Ishikawa (cell line): ENCODE data around the gene GRK1.

Source experiments
- CEBPB ChIP-seq: IDR thresholded peaks from 2 replicates; pipeline ENCODE4 v1.6.1; 2012
- CREB1 ChIP-seq: IDR thresholded peaks from 2 replicates; pipeline ENCODE4 v1.6.1; 2012; ENCODE audit warnings: low read depth
- EGR1 ChIP-seq: IDR thresholded peaks from 2 replicates; pipeline ENCODE4 v1.6.1; 2012
- EP300 ChIP-seq: IDR thresholded peaks from 2 replicates; pipeline ENCODE4 v1.6.1; 2012; ENCODE audit warnings: borderline replicate concordance
- FOXM1 ChIP-seq: IDR thresholded peaks from 2 replicates; pipeline ENCODE4 v1.6.1; 2012; ENCODE audit warnings: low read depth, borderline replicate concordance
- MAX ChIP-seq: IDR thresholded peaks from 2 replicates; pipeline ENCODE4 v1.6.1; 2012
- NFIC ChIP-seq: IDR thresholded peaks from 2 replicates; pipeline ENCODE4 v1.6.1; 2012
- RAD21 ChIP-seq: IDR thresholded peaks from 2 replicates; pipeline ENCODE4 v1.6.1; 2012; ENCODE audit warnings: low read depth
- REST ChIP-seq: IDR thresholded peaks from 2 replicates; pipeline ENCODE4 v1.6.1; 2012; ENCODE audit warnings: low read depth, mild to moderate bottlenecking
- TAF1 ChIP-seq: IDR thresholded peaks from 2 replicates; pipeline ENCODE4 v1.6.1; 2012; ENCODE audit warnings: low read depth, mild to moderate bottlenecking
- TCF12 ChIP-seq: IDR thresholded peaks from 2 replicates; pipeline ENCODE4 v1.6.1; 2012; ENCODE audit warnings: low read depth
- TEAD4 ChIP-seq: IDR thresholded peaks from 2 replicates; pipeline ENCODE4 v1.6.1; 2012
- USF1 ChIP-seq: IDR thresholded peaks from 2 replicates; pipeline ENCODE4 v1.6.1; 2012
- YY1 ChIP-seq: IDR thresholded peaks from 2 replicates; pipeline ENCODE4 v1.6.1; 2012; ENCODE audit warnings: low read depth
- ZBTB7A ChIP-seq: IDR thresholded peaks from 2 replicates; pipeline ENCODE4 v1.6.1; 2012; ENCODE audit warnings: low read depth

Gene GRK1

GRCh38 chr13:113669231-113669754 is 2.3 kb downstream of the GRK1 start:
- TF ChIP-seq RAD21 = no peak
- no peak for TF ChIP-seq USF1
- no peak for TF ChIP-seq CEBPB
- no peak for TF ChIP-seq MAX
- TF ChIP-seq YY1 = no peak
- no peak for TF ChIP-seq CREB1
- TF ChIP-seq EGR1 = no peak
- TF ChIP-seq FOXM1 = no peak
- no peak for TF ChIP-seq TAF1

GRCh38 chr13:113669755-113670341 is 2.8 kb downstream of the GRK1 start:
- TF ChIP-seq MAX (no peak), REST (no peak), NFIC (no peak), TEAD4 (no peak), CREB1 (no peak)

- TF ChIP-seq REST (no peak), EP300 (no peak), FOXM1 (no peak), RAD21 (no peak)
Measured at GRCh38 chr13:113670541-113670940, 3.5 kb downstream of the GRK1 start.

GRCh38 chr13:113671066-113672001 is 4.3 kb downstream of the GRK1 start:
- no peak for TF ChIP-seq EGR1
- TF ChIP-seq EP300 = no peak
- no peak for TF ChIP-seq REST
- TF ChIP-seq MAX = no peak
- TF ChIP-seq RAD21 = no peak
- TF ChIP-seq ZBTB7A = no peak
- no peak for TF ChIP-seq CREB1
- TF ChIP-seq TAF1 = no peak
- TF ChIP-seq TCF12 = no peak
- no peak for TF ChIP-seq CEBPB
- TF ChIP-seq NFIC = no peak
- TF ChIP-seq TEAD4 = no peak
- no peak for TF ChIP-seq YY1
- TF ChIP-seq FOXM1 = no peak
- no peak for TF ChIP-seq USF1
